ENCODE measurements around the gene NUDT3. TPM values are rescaled to one million over a fixed set of nuclear protein-coding genes. Genes with fewer than 3 reads are reported as not detected.

NUDT3 gene
- total RNA-seq = 10 to 100 TPM; 22.8 to 24.7 TPM
- polyA plus RNA-seq (2013, experiment 1 of 2) = 26.1 TPM
- 28.7 TPM for polyA plus RNA-seq (2013, experiment 2 of 2)
- long read RNA-seq, experiment 1, full-length matches to known transcripts = 8 of 20 reads
- long read RNA-seq, experiment 1, partial matches to known transcripts = 0 of 20 reads
- long read RNA-seq, experiment 1, other reads (novel, unspliced or antisense) = 12 of 20 reads
- long read RNA-seq, experiment 2, full-length matches to known transcripts = 50 of 68 reads
- long read RNA-seq, experiment 2, partial matches to known transcripts = 0 of 68 reads
- long read RNA-seq, experiment 2, other reads (novel, unspliced or antisense) = 18 of 68 reads
- long read RNA-seq, experiment 3, full-length matches to known transcripts = 3 of 25 reads
- long read RNA-seq, experiment 3, partial matches to known transcripts = 0 of 25 reads
- long read RNA-seq, experiment 3, other reads (novel, unspliced or antisense) = 22 of 25 reads
- long read RNA-seq, experiment 4, full-length matches to known transcripts = 5 of 7 reads
- long read RNA-seq, experiment 4, partial matches to known transcripts = 0 of 7 reads
- long read RNA-seq, experiment 4, other reads (novel, unspliced or antisense) = 2 of 7 reads

- peaks cover 6% of the 10 kb centered on the region for H3K27me3 Mint-ChIP-seq (ENCODE audit: insufficient read depth)
- TF ChIP-seq, protein P1, sequence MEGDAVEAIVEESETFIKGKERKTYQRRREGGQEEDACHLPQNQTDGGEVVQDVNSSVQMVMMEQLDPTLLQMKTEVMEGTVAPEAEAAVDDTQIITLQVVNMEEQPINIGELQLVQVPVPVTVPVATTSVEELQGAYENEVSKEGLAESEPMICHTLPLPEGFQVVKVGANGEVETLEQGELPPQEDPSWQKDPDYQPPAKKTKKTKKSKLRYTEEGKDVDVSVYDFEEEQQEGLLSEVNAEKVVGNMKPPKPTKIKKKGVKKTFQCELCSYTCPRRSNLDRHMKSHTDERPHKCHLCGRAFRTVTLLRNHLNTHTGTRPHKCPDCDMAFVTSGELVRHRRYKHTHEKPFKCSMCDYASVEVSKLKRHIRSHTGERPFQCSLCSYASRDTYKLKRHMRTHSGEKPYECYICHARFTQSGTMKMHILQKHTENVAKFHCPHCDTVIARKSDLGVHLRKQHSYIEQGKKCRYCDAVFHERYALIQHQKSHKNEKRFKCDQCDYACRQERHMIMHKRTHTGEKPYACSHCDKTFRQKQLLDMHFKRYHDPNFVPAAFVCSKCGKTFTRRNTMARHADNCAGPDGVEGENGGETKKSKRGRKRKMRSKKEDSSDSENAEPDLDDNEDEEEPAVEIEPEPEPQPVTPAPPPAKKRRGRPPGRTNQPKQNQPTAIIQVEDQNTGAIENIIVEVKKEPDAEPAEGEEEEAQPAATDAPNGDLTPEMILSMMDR (conservative IDR thresholded peaks at IDR 0.05) = peak; percentile 93
- no peak within 1 kb of the TSS for H3K27ac Mint-ChIP-seq
- peaks cover 11% of the 10 kb centered on the region for H3K4me1 ChIP-seq (ENCODE audit: control insufficient read depth, insufficient read depth, low read length)
- H3K4me1 Mint-ChIP-seq = peaks cover 7% of the 10 kb centered on the region
- WGBS, 2 experiments (ENCODE audit: insufficient coverage in 1 of 2, insufficient read length in 1 of 2) = 0 to 3% methylated on average over 5 to 87 of the region's 87 CpGs
- peaks cover 14% of the 10 kb centered on the region for H3K9me3 Mint-ChIP-seq
- peak; percentile 97 for DNase-seq
- H3K9me3 ChIP-seq (ENCODE audit: control insufficient read depth, low read length) = peaks cover 9% of the 10 kb centered on the region
- H3K36me3 ChIP-seq (ENCODE audit: control insufficient read depth, insufficient read depth, low read length) = no peaks in the 10 kb centered on the region
- H3K4me3 ChIP-seq (ENCODE audit: low read length) = peak within 1 kb of the TSS; percentile 87
- no peak within 1 kb of the TSS for H3K4me3 Mint-ChIP-seq
- peaks cover 3% of the 10 kb centered on the region for H3K36me3 Mint-ChIP-seq (ENCODE audit: low read depth)
- H3K9ac ChIP-seq (ENCODE audit: extremely low read depth, low read length, poor library complexity, severe bottlenecking) = peak within 1 kb of the TSS; percentile 65
- H3K27ac ChIP-seq (ENCODE audit: low read depth, low read length) = peak within 1 kb of the TSS; percentile 65
- H3K27me3 ChIP-seq (ENCODE audit: control insufficient read depth, insufficient read depth, low read length, poor library complexity, severe bottlenecking) = no peaks in the 10 kb centered on the region
Measured at GRCh38 chr6:34392497-34393190, at the start of gene NUDT3. NUDT3 (minus strand) TSS chr6:34392669; CDS start chr6:34392362, 307 bp downstream.

DNA sequence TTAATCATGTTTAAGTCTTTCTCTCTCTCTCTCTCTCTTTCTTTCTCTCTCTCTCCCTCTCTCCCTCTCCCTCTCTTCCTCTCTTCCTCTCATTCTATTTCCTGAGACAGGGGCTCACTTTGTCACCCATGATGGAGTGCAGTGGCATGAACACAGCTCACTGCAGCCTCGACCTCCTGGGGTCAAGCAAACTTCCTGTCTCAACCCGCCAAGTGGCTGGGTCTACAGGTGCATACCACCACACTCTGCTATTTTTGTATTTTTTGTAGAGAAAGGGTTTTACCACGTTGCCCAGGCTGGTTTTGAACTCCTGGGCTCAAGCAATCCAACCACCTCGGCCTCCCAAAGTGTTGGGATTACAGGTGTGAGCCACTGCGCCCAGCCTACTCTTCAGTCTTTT is 49.1 kb upstream of the NUDT3 start:
- Mint-ChIP-seq H3K4me1 (no peaks in the 10 kb centered on the region), H3K27me3 (ENCODE audit: insufficient read depth) (no peaks in the 10 kb centered on the region), H3K27ac (no peak overlapping the region), H3K9me3 (peaks cover 24% of the 10 kb centered on the region), H3K36me3 (ENCODE audit: low read depth) (peaks cover 2% of the 10 kb centered on the region), H3K4me3 (no peak overlapping the region)
- H3K4me1 ChIP-seq (ENCODE audit: control insufficient read depth, insufficient read depth, low read length) = no peaks in the 10 kb centered on the region
- TF ChIP-seq, protein P1 (conservative IDR thresholded peaks at IDR 0.05) = no peak
- no peak for DNase-seq
- H3K4me3 ChIP-seq (ENCODE audit: low read length) = no peak overlapping the region
- H3K27ac ChIP-seq (ENCODE audit: low read depth, low read length) = no peak overlapping the region
- H3K9ac ChIP-seq (ENCODE audit: extremely low read depth, low read length, poor library complexity, severe bottlenecking) = no peak overlapping the region
- peaks cover 4% of the 10 kb centered on the region for H3K9me3 ChIP-seq (ENCODE audit: control insufficient read depth, low read length)
- 83 to 89% methylated on average over 3 to 5 of the region's 5 CpGs for WGBS, 2 experiments (ENCODE audit: insufficient coverage in 1 of 2, insufficient read length in 1 of 2)
- no peaks in the 10 kb centered on the region for H3K36me3 ChIP-seq (ENCODE audit: control insufficient read depth, insufficient read depth, low read length)
- no peaks in the 10 kb centered on the region for H3K27me3 ChIP-seq (ENCODE audit: control insufficient read depth, insufficient read depth, low read length, poor library complexity, severe bottlenecking)

DNA sequence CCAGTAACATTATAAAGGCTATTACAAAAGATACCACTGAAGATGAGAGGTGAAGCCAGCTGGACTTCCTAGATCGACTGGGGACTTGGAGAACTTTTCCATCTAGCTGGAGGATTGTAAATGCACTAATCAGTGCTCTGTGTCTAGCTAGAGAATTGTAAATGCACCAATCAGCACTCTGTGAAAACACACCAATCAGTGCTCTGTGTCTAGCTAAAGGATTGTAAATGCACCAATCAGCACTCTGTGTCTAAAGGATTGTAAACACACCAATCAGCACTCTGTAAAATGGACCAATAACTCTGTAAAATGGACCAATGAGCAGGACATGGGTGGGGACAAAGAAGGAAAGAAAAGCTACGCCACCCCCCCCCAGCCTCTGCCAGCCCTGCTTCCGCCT is 47.0 kb upstream of the NUDT3 start:
- no peak overlapping the region for H3K9ac ChIP-seq (ENCODE audit: extremely low read depth, low read length, poor library complexity, severe bottlenecking)

More for the DNA sequence above, 47.0 kb upstream of the NUDT3 start:
- H3K9me3 Mint-ChIP-seq = peaks cover 29% of the 10 kb centered on the region
- Histone ChIP-seq H3K36me3 (ENCODE audit: control insufficient read depth, insufficient read depth, low read length) (no peaks in the 10 kb centered on the region), H3K4me1 (ENCODE audit: control insufficient read depth, insufficient read depth, low read length) (no peaks in the 10 kb centered on the region), H3K4me3 (ENCODE audit: low read length) (no peak overlapping the region), H3K27me3 (ENCODE audit: control insufficient read depth, insufficient read depth, low read length, poor library complexity, severe bottlenecking) (no peaks in the 10 kb centered on the region), H3K9me3 (ENCODE audit: control insufficient read depth, low read length) (no peaks in the 10 kb centered on the region), H3K27ac (ENCODE audit: low read depth, low read length) (no peak overlapping the region)
- no peak overlapping the region for H3K27ac Mint-ChIP-seq
- no peak for DNase-seq
- WGBS, 2 experiments (ENCODE audit: insufficient coverage in 1 of 2, insufficient read length in 1 of 2) = 91 to 100% methylated on average over 1 of the region's 3 CpGs
- H3K4me3 Mint-ChIP-seq = no peak overlapping the region
- H3K36me3 Mint-ChIP-seq (ENCODE audit: low read depth) = peaks cover 2% of the 10 kb centered on the region
- no peaks in the 10 kb centered on the region for H3K4me1 Mint-ChIP-seq
- TF ChIP-seq, protein P1 (conservative IDR thresholded peaks at IDR 0.05) = no peak
- H3K27me3 Mint-ChIP-seq (ENCODE audit: insufficient read depth) = no peaks in the 10 kb centered on the region
